Measurements from ENCODE around the gene CRKL.

The CRKL gene

GRCh38 chr22:20985720-20986119 is 68.5 kb downstream of the CRKL start:
- no peak for DNase-seq

- no peak for DNase-seq
These were observed 69.2 kb downstream of the CRKL start for GRCh38 chr22:20986365-20986764.

- DNase-seq: no peak
These were observed 70.2 kb downstream of the CRKL start for GRCh38 chr22:20987375-20987774.

GRCh38 chr22:20988573-20989322 is 71.5 kb downstream of the CRKL start:
- no peak for DNase-seq

- no peak for DNase-seq
These were observed 72.3 kb downstream of the CRKL start for GRCh38 chr22:20989323-20990138.

- no peak for DNase-seq
These were observed 73.3 kb downstream of the CRKL start for GRCh38 chr22:20990184-20991180.

GRCh38 chr22:20991252-20992055 is 74.2 kb downstream of the CRKL start:
- no peak for DNase-seq

- DNase-seq: no peak
These were observed 74.8 kb downstream of the CRKL start for GRCh38 chr22:20992056-20992442.

GRCh38 chr22:20992456-20993303 is 75.5 kb downstream of the CRKL start:
- DNase-seq: no peak

GRCh38 chr22:20993304-20994127 is 76.3 kb downstream of the CRKL start:
- DNase-seq: no peak

GRCh38 chr22:20994128-20994901 is 77.1 kb downstream of the CRKL start:
- no peak for DNase-seq

- DNase-seq: no peak
These were observed 77.7 kb downstream of the CRKL start for GRCh38 chr22:20994902-20995241.

GRCh38 chr22:20995329-20996030 is 78.3 kb downstream of the CRKL start:
- no peak for DNase-seq

- DNase-seq: no peak
These were observed 78.8 kb downstream of the CRKL start for GRCh38 chr22:20996031-20996410.

GRCh38 chr22:20996598-20997535 is 79.7 kb downstream of the CRKL start:
- no peak for DNase-seq

- peak; percentile 17 for DNase-seq
These were observed 80.5 kb downstream of the CRKL start for GRCh38 chr22:20997536-20998257.

All from stimulated activated CD4-positive, alpha-beta T cell treated with anti-CD3 and anti-CD28 coated beads, Interleukin-15, amount 100 ng/mL, for 24 hours (primary cell).